Head of caudate nucleus (tissue), 42 donors: Measurements from ENCODE around the gene MAG.
"Not testable (repeated sequence)": the region's sequence is repeated elsewhere in the genome, so short reads cannot be mapped to it uniquely, and the experiment has no call there.

Experiments used
- DNase-seq, 42 donors: peaks; one replicate each; pipeline versions ENCODE4 v3.0.0 to v3.0.0-alpha.2; 2020 to 2021; ENCODE audit warnings: mixed read lengths in 7 of 42
- intact Hi-C: fragments of 100-400 bp; cut with DNase I; formaldehyde crosslinking; loops from one replicate; pipeline ENCODE4 v1.15.0; 2022

The MAG gene

GRCh38 chr19:35347171-35347929 is 55.4 kb downstream of the MAG start, which contains the start of gene FFAR1:
FFAR1 (plus strand) TSS chr19:35347902; CDS start chr19:35351552, 3,650 bp downstream.
- intact Hi-C loops: loop anchor here (10.0 kb wide), 1 partner anchor 117 kb away; no protein-coding TSS in a partner anchor
- peak in 14 of 42 donors; percentile 10 to 44 (median 28) for DNase-seq

- peak in 1 of 42 donors; percentile 21 for DNase-seq
- intact Hi-C loops: loop anchor here (10.0 kb wide), 1 partner anchor 117 kb away; no protein-coding TSS in a partner anchor
Measured at GRCh38 chr19:35347930-35348298, 56.0 kb downstream of the MAG start.

- intact Hi-C loops: loop anchor here (10.0 kb wide), 1 partner anchor 116 kb away; no protein-coding TSS in a partner anchor
- DNase-seq: peak in 6 of 42 donors; percentile 8 to 44 (median 34)
Measured at GRCh38 chr19:35348911-35349611, 57.1 kb downstream of the MAG start.

GRCh38 chr19:35349614-35350521 is 57.9 kb downstream of the MAG start:
- DNase-seq: peak in 5 of 42 donors; percentile 8 to 36 (median 26)
- intact Hi-C loops: loop anchor here (5.0 to 10.0 kb wide), 2 partner anchors 115 to 147 kb away; no protein-coding TSS in a partner anchor

- peak in 5 of 42 donors; percentile 9 to 34 (median 19) for DNase-seq
- intact Hi-C loops: loop anchor here (5.0 kb wide), 1 partner anchor 147 kb away; no protein-coding TSS in a partner anchor
Measured at GRCh38 chr19:35350591-35350990, 58.6 kb downstream of the MAG start.

GRCh38 chr19:35351411-35352176 is 59.6 kb downstream of the MAG start:
- peak in 3 of 42 donors; percentile 16 to 25 (median 24) for DNase-seq
- intact Hi-C loops: loop anchor here (5.0 kb wide), 1 partner anchor 146 kb away; no protein-coding TSS in a partner anchor

- intact Hi-C loops: loop anchor here (5.0 kb wide), 1 partner anchor 145 kb away; no protein-coding TSS in a partner anchor
Measured at GRCh38 chr19:35352177-35352447, 60.2 kb downstream of the MAG start.

GRCh38 chr19:35352448-35353304 is 60.7 kb downstream of the MAG start:
- intact Hi-C loops: loop anchor here (5.0 kb wide), 1 partner anchor 145 kb away; no protein-coding TSS in a partner anchor
- DNase-seq: peak; percentile 58 to 92 (median 82)

More at GRCh38 chr19:35352177-35352447, 60.2 kb downstream of the MAG start:
- peak in 1 of 42 donors; percentile 32 for DNase-seq

GRCh38 chr19:35353635-35354034 is 61.7 kb downstream of the MAG start:
- intact Hi-C loops: loop anchor here (5.0 kb wide), 1 partner anchor 144 kb away; no protein-coding TSS in a partner anchor

GRCh38 chr19:35354898-35355297 is 62.9 kb downstream of the MAG start:
- intact Hi-C loops: loop anchor here (5.0 kb wide), 1 partner anchor 142 kb away; no protein-coding TSS in a partner anchor
- DNase-seq: peak in 1 of 42 donors; percentile 25

More at GRCh38 chr19:35353635-35354034, 61.7 kb downstream of the MAG start:
- peak in 1 of 42 donors; percentile 21 for DNase-seq

GRCh38 chr19:35355791-35356460 is 64.0 kb downstream of the MAG start:
- intact Hi-C loops: no loop called here
- DNase-seq: peak in 1 of 42 donors; percentile 34

- intact Hi-C loops: no loop called here
- DNase-seq: peak in 24 of 42 donors; percentile 18 to 71 (median 42)
Measured at GRCh38 chr19:35357867-35358573, 66.1 kb downstream of the MAG start, which contains the start of gene FFAR3. FFAR3 (plus strand) TSS chr19:35358460; CDS start chr19:35358891, 431 bp downstream.

- peak in 1 of 42 donors; percentile 9 for DNase-seq
- intact Hi-C loops: not testable (repeated sequence)
Measured at GRCh38 chr19:35358834-35359233, 66.9 kb downstream of the MAG start.

- intact Hi-C loops, DNase-seq: not testable (repeated sequence)
Measured at GRCh38 chr19:35359395-35359794, 67.4 kb downstream of the MAG start.

GRCh38 chr19:35360081-35360480 is 68.1 kb downstream of the MAG start:
- intact Hi-C loops, DNase-seq: not testable (repeated sequence)
